Tibial nerve (tissue), 4 donors: ENCODE results near the gene DND1.

ENCODE experiments used
- EP300 ChIP-seq, 2 donors: sonication (generic); formaldehyde crosslinking; IDR thresholded peaks; one replicate each; pipeline ENCODE4 v1.6.1; 2017; ENCODE audit warnings: antibody characterized with exemption in 2 of 2, mild to moderate bottlenecking in 1 of 2
- POLR2A ChIP-seq, 2 donors: fragments of 450-650 bp; IDR thresholded peaks; one replicate each; pipeline ENCODE4 v1.6.1; 2017; ENCODE audit warnings: antibody characterized with exemption in 2 of 2, mild to moderate bottlenecking in 2 of 2, moderate library complexity in 2 of 2
- TF ChIP-seq, protein P1 (sequence below), 5 experiments: fragments of 200-600 bp in 3 of 5; fragments of 450-650 bp in 2 of 5; sonication (generic) in 3 of 5; IDR thresholded peaks; one replicate each; pipeline ENCODE4 v1.5.1; 2016 to 2019; ENCODE audit warnings: antibody characterized with exemption in 5 of 5, mild to moderate bottlenecking in 3 of 5, moderate library complexity in 2 of 5

DNA sequence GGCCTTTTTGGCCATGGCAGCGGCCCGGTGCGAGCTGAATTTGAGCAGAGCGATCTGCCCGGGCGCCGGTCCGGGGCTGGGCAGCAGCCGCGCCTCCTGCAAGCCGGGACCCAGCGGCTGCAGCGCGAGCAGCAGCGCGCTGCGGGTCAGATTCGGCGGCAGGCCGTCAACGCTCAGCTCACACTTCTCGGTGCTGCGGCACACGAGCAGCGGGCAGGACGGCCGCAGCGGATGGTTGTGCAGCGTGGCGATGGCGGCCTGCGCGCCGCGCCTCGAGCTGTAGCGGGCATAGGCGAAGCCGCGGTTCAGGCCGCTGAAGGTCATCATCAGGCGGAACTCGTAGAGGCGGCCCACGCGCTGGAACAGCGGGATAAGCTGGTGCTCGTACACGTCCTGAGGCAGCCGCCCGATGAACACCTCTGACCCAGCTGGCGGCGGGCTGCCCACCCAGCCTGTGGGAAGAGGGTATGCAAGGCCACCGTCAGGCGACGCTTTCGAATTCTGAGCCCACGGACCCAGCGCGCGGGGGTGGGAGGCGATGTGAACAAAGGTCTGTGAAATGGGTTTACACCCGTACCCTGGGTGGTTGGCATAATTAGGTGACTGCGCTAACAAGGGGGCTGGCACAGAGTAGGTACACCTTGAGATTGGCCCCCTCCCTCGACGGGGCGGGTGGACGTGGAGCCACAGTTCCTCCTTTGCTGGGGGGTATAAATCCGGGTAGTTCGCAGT is 755 bp downstream of the DND1 start:
- TF ChIP-seq, protein P1, sequence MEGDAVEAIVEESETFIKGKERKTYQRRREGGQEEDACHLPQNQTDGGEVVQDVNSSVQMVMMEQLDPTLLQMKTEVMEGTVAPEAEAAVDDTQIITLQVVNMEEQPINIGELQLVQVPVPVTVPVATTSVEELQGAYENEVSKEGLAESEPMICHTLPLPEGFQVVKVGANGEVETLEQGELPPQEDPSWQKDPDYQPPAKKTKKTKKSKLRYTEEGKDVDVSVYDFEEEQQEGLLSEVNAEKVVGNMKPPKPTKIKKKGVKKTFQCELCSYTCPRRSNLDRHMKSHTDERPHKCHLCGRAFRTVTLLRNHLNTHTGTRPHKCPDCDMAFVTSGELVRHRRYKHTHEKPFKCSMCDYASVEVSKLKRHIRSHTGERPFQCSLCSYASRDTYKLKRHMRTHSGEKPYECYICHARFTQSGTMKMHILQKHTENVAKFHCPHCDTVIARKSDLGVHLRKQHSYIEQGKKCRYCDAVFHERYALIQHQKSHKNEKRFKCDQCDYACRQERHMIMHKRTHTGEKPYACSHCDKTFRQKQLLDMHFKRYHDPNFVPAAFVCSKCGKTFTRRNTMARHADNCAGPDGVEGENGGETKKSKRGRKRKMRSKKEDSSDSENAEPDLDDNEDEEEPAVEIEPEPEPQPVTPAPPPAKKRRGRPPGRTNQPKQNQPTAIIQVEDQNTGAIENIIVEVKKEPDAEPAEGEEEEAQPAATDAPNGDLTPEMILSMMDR (IDR thresholded peaks at IDR 0.05), result no peak
- no peak for TF ChIP-seq POLR2A (IDR thresholded peaks at IDR 0.05)
- no peak for TF ChIP-seq EP300 (IDR thresholded peaks at IDR 0.05)
